ENCODE results near the gene KRTAP3-3. TPM values are rescaled to one million over a fixed set of nuclear protein-coding genes. Genes with fewer than 3 reads are reported as not detected.
"Not testable (repeated sequence)": the region's sequence is repeated elsewhere in the genome, so short reads cannot be mapped to it uniquely, and the experiment has no call there.

Gene KRTAP3-3
- total and polyA plus RNA-seq, 10 donors: not detected

- intact Hi-C loops (cut with DNase I; ENCODE audit: low total_unique reads): no loop called here
Observed at GRCh38 chr17:41003926-41004325, 10.0 kb upstream of the KRTAP3-3 start.

GRCh38 chr17:41002814-41003213 lies 8.8 kb upstream of the KRTAP3-3 start:
- intact Hi-C loops (cut with DNase I; ENCODE audit: low total_unique reads): no loop called here
- 57 to 80% (median 69%) methylated on average over 5 of the region's 5 CpGs for WGBS, 5 donors

More at GRCh38 chr17:41003926-41004325, 10.0 kb upstream of the KRTAP3-3 start:
- H3K4me3 ChIP-seq: no peak overlapping the region
- peaks cover 0 to 6% (median 0%) of the 10 kb centered on the region in 7 donors for H3K27me3 ChIP-seq (replicated peaks in 1 of 7)
- TF ChIP-seq POLR2AphosphoS5 (IDR thresholded peaks at IDR 0.05) (no peak), POLR2A (IDR thresholded peaks at IDR 0.05) (no peak)
- TF ChIP-seq, protein P1, sequence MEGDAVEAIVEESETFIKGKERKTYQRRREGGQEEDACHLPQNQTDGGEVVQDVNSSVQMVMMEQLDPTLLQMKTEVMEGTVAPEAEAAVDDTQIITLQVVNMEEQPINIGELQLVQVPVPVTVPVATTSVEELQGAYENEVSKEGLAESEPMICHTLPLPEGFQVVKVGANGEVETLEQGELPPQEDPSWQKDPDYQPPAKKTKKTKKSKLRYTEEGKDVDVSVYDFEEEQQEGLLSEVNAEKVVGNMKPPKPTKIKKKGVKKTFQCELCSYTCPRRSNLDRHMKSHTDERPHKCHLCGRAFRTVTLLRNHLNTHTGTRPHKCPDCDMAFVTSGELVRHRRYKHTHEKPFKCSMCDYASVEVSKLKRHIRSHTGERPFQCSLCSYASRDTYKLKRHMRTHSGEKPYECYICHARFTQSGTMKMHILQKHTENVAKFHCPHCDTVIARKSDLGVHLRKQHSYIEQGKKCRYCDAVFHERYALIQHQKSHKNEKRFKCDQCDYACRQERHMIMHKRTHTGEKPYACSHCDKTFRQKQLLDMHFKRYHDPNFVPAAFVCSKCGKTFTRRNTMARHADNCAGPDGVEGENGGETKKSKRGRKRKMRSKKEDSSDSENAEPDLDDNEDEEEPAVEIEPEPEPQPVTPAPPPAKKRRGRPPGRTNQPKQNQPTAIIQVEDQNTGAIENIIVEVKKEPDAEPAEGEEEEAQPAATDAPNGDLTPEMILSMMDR (IDR thresholded peaks at IDR 0.05 in 8 of 11, conservative IDR thresholded peaks at IDR 0.05 in 3 of 11): no peak
- H3K36me3 ChIP-seq: no peaks in the 10 kb centered on the region
- no peaks in the 10 kb centered on the region for H3K9me3 ChIP-seq
- DNase-seq: no peak
- no peak overlapping the region for H3K27ac ChIP-seq
- WGBS, 5 donors: 62 to 80% (median 69%) methylated on average over 4 of the region's 4 CpGs
- H3K4me1 ChIP-seq: no peaks in the 10 kb centered on the region

GRCh38 chr17:41001795-41002194 lies 7.8 kb upstream of the KRTAP3-3 start:
- Histone ChIP-seq H3K36me3 (no peaks in the 10 kb centered on the region), H3K9me3 (no peaks in the 10 kb centered on the region), H3K4me3 (no peak overlapping the region), H3K27me3 (replicated peaks in 1 of 7) (peaks cover 0 to 22% (median 0%) of the 10 kb centered on the region in 7 donors), H3K27ac (no peak overlapping the region), H3K4me1 (no peaks in the 10 kb centered on the region)
- TF ChIP-seq, protein P1 (IDR thresholded peaks at IDR 0.05 in 8 of 11, conservative IDR thresholded peaks at IDR 0.05 in 3 of 11): no peak
- TF ChIP-seq POLR2AphosphoS5 (IDR thresholded peaks at IDR 0.05): no peak
- TF ChIP-seq POLR2A (IDR thresholded peaks at IDR 0.05): no peak
- no peak for DNase-seq
- intact Hi-C loops (cut with DNase I; ENCODE audit: low total_unique reads): no loop called here
- 85 to 93% (median 88%) methylated on average over 4 of the region's 4 CpGs for WGBS, 5 donors

More at GRCh38 chr17:41002814-41003213, 8.8 kb upstream of the KRTAP3-3 start:
- Histone ChIP-seq H3K36me3 (no peaks in the 10 kb centered on the region), H3K4me1 (no peaks in the 10 kb centered on the region), H3K4me3 (no peak overlapping the region), H3K27me3 (replicated peaks in 1 of 7) (peaks cover 0 to 12% (median 0%) of the 10 kb centered on the region in 7 donors), H3K27ac (no peak overlapping the region), H3K9me3 (no peaks in the 10 kb centered on the region)
- DNase-seq: no peak
- no peak for TF ChIP-seq POLR2A (IDR thresholded peaks at IDR 0.05)
- no peak for TF ChIP-seq POLR2AphosphoS5 (IDR thresholded peaks at IDR 0.05)
- TF ChIP-seq, protein P1 (IDR thresholded peaks at IDR 0.05 in 8 of 11, conservative IDR thresholded peaks at IDR 0.05 in 3 of 11): no peak

DNA sequence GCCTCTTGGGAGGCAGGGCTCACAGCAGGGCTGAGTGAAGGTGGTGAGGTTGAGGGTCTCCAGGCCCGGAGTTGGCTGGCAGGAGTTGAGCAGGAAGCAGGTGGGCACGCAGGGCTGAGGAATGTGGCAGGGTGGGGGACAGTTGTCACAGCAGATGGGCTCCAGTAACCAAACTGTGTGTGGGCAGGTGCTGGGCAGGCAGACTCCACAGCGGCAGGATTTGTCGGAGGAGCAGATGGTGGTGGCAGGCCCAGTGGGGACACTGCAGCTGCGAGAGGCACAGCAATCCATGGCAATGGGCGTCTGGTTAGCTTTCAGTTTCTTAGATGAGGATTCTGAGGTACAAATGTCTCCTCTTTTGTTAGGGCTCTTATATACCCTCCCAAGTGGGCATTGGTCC lies 5.6 kb upstream of the KRTAP3-3 start, which contains the start of gene KRTAP3-2:
TSS of gene KRTAP3-2 (minus strand) at position 344 of the 400 bp plus-strand sequence. CDS start at position 291, 53 bp downstream.
- H3K27ac ChIP-seq; H3K4me3 ChIP-seq; H3K36me3 ChIP-seq; H3K4me1 ChIP-seq; intact Hi-C loops (cut with DNase I; ENCODE audit: low total_unique reads); H3K9me3 ChIP-seq; DNase-seq: not testable (repeated sequence)
- peaks cover 0 to 32% (median 0%) of the 10 kb centered on the region in 7 donors for H3K27me3 ChIP-seq (replicated peaks in 1 of 7)
- WGBS, 5 donors: 80 to 91% (median 86%) methylated on average over 5 to 6 of the region's 6 CpGs

DNA sequence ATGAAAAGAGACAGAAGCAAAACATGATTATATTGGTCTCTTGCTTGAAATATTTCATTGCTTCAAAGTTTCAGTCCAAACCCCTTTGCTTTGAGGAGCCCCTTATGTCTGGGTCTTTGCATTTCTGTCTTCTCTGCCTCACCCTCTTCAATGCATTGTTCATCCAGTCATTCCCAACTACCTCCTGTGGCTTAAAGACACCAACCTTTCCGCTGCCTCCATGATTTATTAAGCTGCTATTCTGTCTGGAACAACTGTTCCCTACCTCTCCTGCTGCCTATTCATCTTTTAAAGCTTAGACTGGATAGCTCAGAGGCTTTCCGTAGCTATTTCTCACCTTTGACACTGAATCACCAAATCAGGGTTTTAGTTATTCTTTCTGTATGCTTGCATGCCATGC lies 3.4 kb upstream of the KRTAP3-3 start:
- intact Hi-C loops (cut with DNase I; ENCODE audit: low total_unique reads): no loop called here

More for the DNA sequence above, 3.4 kb upstream of the KRTAP3-3 start:
- TF ChIP-seq, protein P1 (IDR thresholded peaks at IDR 0.05 in 8 of 11, conservative IDR thresholded peaks at IDR 0.05 in 3 of 11): no peak
- no peak for TF ChIP-seq POLR2AphosphoS5 (IDR thresholded peaks at IDR 0.05)
- no peak for TF ChIP-seq POLR2A (IDR thresholded peaks at IDR 0.05)
- DNase-seq: no peak
- no peak overlapping the region for H3K27ac ChIP-seq
- H3K4me1 ChIP-seq: no peaks in the 10 kb centered on the region
- WGBS, 5 donors: 56 to 88% (median 76%) methylated on average over 2 of the region's 2 CpGs
- H3K4me3 ChIP-seq: no peak overlapping the region
- no peaks in the 10 kb centered on the region for H3K36me3 ChIP-seq
- H3K27me3 ChIP-seq (replicated peaks in 1 of 7): peaks cover 0 to 37% (median 0%) of the 10 kb centered on the region in 7 donors
- no peaks in the 10 kb centered on the region for H3K9me3 ChIP-seq

Measured in spleen (tissue), 11 donors.